ENCODE measurements around the gene BAG3. TPM values are rescaled to one million over a fixed set of nuclear protein-coding genes. Genes with fewer than 3 reads are reported as not detected.
A peak's percentile ranks its signal among the peaks of the same experiment; 100 is the strongest.

The BAG3 gene
- total and polyA plus RNA-seq, 7 donors = 10.8 to 62.4 (median 32.9) TPM

DNA sequence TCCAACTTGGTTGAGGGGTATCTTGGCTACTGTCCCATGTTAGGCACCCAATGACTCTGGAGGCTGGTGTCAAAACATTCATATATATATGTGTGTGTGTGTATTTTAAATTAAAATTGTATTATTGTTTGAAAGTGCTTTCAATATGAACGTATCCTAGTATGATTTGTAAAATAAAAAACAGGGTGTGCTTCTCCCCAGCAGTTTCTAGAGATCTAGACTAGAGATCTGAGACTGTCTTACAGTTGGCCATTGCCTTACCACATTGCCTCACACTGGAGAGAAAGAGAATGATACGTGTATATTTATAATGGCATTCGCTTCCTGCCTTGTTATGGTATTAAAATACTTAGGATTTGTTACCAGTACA lies 1.2 kb downstream of the BAG3 start:
- peak overlapping the region; percentile 98 to 100 (median 99) for H3K27ac ChIP-seq
- peak overlapping the region; percentile 94 to 99 (median 96) for H3K4me3 ChIP-seq
- peak; percentile 11 to 76 (median 70) for TF ChIP-seq POLR2AphosphoS5 (IDR thresholded peaks at IDR 0.05)
- TF ChIP-seq, protein P1, sequence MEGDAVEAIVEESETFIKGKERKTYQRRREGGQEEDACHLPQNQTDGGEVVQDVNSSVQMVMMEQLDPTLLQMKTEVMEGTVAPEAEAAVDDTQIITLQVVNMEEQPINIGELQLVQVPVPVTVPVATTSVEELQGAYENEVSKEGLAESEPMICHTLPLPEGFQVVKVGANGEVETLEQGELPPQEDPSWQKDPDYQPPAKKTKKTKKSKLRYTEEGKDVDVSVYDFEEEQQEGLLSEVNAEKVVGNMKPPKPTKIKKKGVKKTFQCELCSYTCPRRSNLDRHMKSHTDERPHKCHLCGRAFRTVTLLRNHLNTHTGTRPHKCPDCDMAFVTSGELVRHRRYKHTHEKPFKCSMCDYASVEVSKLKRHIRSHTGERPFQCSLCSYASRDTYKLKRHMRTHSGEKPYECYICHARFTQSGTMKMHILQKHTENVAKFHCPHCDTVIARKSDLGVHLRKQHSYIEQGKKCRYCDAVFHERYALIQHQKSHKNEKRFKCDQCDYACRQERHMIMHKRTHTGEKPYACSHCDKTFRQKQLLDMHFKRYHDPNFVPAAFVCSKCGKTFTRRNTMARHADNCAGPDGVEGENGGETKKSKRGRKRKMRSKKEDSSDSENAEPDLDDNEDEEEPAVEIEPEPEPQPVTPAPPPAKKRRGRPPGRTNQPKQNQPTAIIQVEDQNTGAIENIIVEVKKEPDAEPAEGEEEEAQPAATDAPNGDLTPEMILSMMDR (IDR thresholded peaks at IDR 0.05) = no peak
- no peak for DNase-seq
- intact Hi-C loops (cut with DNase I) = loop anchor here (5.0 kb wide), 1 partner anchor 110 kb away; the partner anchor contains the start of gene RGS10
- no peaks in the 10 kb centered on the region for H3K27me3 ChIP-seq
- peaks cover 0 to 52% (median 43%) of the 10 kb centered on the region in 4 donors for H3K4me1 ChIP-seq
- WGBS, 2 donors = 4 to 9% methylated on average over 3 of the region's 3 CpGs
- H3K36me3 ChIP-seq = no peaks in the 10 kb centered on the region
- H3K9me3 ChIP-seq = no peaks in the 10 kb centered on the region

DNA sequence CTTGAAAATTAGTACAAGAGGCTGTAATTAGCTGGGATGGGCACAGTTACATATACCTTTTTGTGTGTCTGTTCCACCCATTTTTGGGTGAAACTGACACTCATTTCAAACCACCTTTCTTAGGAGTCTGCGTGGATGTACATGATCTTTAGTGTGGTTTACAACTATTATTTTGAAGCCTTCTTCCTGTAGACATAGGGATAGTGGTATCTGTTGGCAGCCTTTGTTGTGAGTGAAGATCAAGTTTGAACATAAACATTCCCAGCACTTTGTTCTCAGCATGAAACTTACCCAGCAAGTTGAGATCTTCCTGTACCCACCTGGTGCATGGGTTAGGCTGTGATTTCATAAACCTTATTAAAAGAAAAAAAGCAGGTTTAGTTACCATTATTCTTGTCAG lies 2.0 kb downstream of the BAG3 start:
- TF ChIP-seq EP300 (IDR thresholded peaks at IDR 0.05) = no peak
- no peak for TF ChIP-seq POLR2A (IDR thresholded peaks at IDR 0.05)
- no peak for TF ChIP-seq POLR2AphosphoS5 (IDR thresholded peaks at IDR 0.05)
- TF ChIP-seq, protein P1 (IDR thresholded peaks at IDR 0.05) = no peak
- 76 to 86% methylated on average over 1 of the region's 1 CpG for WGBS, 2 donors
- no peak for DNase-seq
- Histone ChIP-seq H3K27me3 (no peaks in the 10 kb centered on the region), H3K4me1 (peaks cover 0 to 60% (median 51%) of the 10 kb centered on the region in 4 donors), H3K27ac (peak overlapping the region; percentile 98 to 100 (median 99)), H3K9me3 (no peaks in the 10 kb centered on the region), H3K4me3 (peak overlapping the region; percentile 94 to 99 (median 96)), H3K36me3 (no peaks in the 10 kb centered on the region)
- intact Hi-C loops (cut with DNase I) = loop anchor here (5.0 kb wide), 1 partner anchor 111 kb away; the partner anchor contains the start of gene RGS10

DNA sequence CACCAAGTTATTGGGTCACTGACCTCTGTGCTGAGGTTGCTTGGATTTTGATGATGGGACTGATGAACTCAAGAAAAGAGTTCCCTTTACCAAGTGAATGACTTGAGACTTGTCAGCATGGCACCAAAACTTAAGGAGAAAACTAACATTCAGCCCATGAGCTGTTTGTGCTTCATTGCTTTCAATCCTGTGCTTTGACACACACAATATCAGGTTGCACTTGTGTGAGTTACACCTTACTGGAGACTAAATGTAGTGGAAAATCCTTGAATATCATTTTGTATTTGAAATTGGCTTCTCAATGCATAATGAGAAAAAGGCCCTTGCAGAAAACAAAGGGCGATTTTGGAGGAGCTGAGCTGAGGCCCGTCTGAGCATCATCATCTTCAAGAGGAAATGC lies 2.7 kb downstream of the BAG3 start:
- no peaks in the 10 kb centered on the region for H3K36me3 ChIP-seq
- 46 to 61% methylated on average over 2 of the region's 2 CpGs for WGBS, 2 donors
- no peak for DNase-seq
- peaks cover 0 to 68% (median 58%) of the 10 kb centered on the region in 4 donors for H3K4me1 ChIP-seq
- H3K9me3 ChIP-seq = no peaks in the 10 kb centered on the region
- intact Hi-C loops (cut with DNase I) = loop anchor here (5.0 kb wide), 1 partner anchor 112 kb away; the partner anchor contains the start of gene RGS10
- peak overlapping the region; percentile 94 to 99 (median 96) for H3K4me3 ChIP-seq
- TF ChIP-seq POLR2AphosphoS5 (IDR thresholded peaks at IDR 0.05) (no peak), EP300 (IDR thresholded peaks at IDR 0.05) (no peak)
- no peaks in the 10 kb centered on the region for H3K27me3 ChIP-seq
- H3K27ac ChIP-seq = peak overlapping the region; percentile 98 to 100 (median 99)

DNA sequence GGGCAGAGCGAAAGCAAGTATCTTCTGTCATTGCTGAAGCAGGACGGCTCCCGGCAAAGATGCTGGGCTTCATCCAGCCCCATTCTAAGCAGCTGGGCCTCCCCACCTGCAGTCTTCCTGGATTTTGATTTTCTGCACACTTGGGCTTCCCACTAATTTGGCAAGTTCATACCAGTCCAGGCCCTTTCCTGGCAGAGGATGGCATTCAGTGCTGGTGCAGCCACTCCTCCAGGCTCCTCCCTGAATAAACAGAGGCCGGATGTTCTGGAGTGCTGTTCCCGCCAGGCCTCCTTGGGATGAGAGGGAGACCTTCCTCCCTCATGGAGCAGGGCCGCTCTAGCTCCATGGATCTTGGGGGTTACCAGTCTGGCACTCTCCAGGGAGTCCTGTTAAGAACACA lies 3.4 kb downstream of the BAG3 start:
- Histone ChIP-seq H3K27ac (peak overlapping the region; percentile 98 to 100 (median 99)), H3K4me3 (peak overlapping the region in 3 of 4 donors; percentile 24 to 99 (median 96)), H3K9me3 (no peaks in the 10 kb centered on the region), H3K4me1 (peaks cover 0 to 74% (median 64%) of the 10 kb centered on the region in 4 donors), H3K27me3 (no peaks in the 10 kb centered on the region), H3K36me3 (no peaks in the 10 kb centered on the region)
- intact Hi-C loops (cut with DNase I) = loop anchor here (5.0 kb wide), 1 partner anchor 112 kb away; the partner anchor contains the start of gene RGS10
- peak; percentile 83 for DNase-seq
- WGBS, 2 donors = 19 to 57% methylated on average over 6 of the region's 6 CpGs
- TF ChIP-seq, protein P1 (IDR thresholded peaks at IDR 0.05) = no peak
- TF ChIP-seq POLR2A (IDR thresholded peaks at IDR 0.05) (no peak), EP300 (IDR thresholded peaks at IDR 0.05) (no peak), POLR2AphosphoS5 (IDR thresholded peaks at IDR 0.05) (peak; percentile 7 to 63 (median 40))

DNA sequence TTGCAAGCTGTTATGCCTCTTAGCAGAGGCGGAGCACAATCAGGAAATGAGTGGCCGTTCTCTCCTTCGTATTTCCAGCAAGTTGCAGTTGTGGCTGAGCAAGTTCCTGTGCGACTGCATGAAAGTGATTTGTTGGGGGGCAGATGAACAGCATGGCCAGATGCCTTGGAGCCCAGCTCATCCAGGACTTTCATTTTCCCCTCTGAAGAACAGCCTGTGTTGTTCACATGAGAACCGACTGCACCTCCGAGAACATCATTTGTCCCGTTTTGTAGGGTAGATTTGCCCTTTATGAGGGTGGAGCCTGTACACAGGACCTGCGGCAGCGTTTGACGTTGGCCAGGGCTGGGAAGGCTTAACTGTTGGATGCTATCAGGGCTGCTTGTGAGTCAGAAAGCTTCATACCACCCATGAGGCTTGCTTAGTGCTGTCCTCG lies 4.4 kb downstream of the BAG3 start:
- H3K27me3 ChIP-seq = no peaks in the 10 kb centered on the region

More for the DNA sequence above, 4.4 kb downstream of the BAG3 start:
- peak; percentile 95 for DNase-seq
- intact Hi-C loops (cut with DNase I) = no loop called here
- Histone ChIP-seq H3K4me3 (peak overlapping the region; percentile 0 to 99 (median 60)), H3K4me1 (peaks cover 0 to 77% (median 74%) of the 10 kb centered on the region in 4 donors), H3K36me3 (no peaks in the 10 kb centered on the region), H3K27ac (peak overlapping the region; percentile 98 to 100 (median 99)), H3K9me3 (no peaks in the 10 kb centered on the region)
- TF ChIP-seq, protein P1 (IDR thresholded peaks at IDR 0.05) = no peak
- TF ChIP-seq POLR2AphosphoS5 (IDR thresholded peaks at IDR 0.05) = peak; percentile 90 to 96 (median 92)
- peak in 1 of 2 donors; percentile 57 for TF ChIP-seq POLR2A (IDR thresholded peaks at IDR 0.05)
- peak; percentile 51 to 90 (median 80) for TF ChIP-seq EP300 (IDR thresholded peaks at IDR 0.05)
- WGBS, 2 donors = 47 to 71% methylated on average over 11 of the region's 11 CpGs
